Neural progenitor cell (in vitro differentiated cells): ENCODE results near the gene GNPAT. TPM values are rescaled to one million over a fixed set of nuclear protein-coding genes. Genes with fewer than 3 reads are reported as not detected.

Experiments used
- DNase-seq: peaks from one replicate; pipeline ENCODE4 v3.0.0-alpha.2; 2016; ENCODE audit warnings: low spot score
- H2AFZ ChIP-seq: fragments of 200-600 bp; sonication (generic); replicated peaks from 2 replicates; pipeline ENCODE4 v1.6.1; 2016; ENCODE audit warnings: antibody characterized with exemption
- H3F3A ChIP-seq: fragments of 200-600 bp; sonication (generic); 2 replicates; pipeline ENCODE4 v1.6.1; 2016; ENCODE audit warnings: antibody characterized with exemption, low read depth
- H3K27ac ChIP-seq: fragments of 200-600 bp; sonication (generic); 2 replicates; pipeline ENCODE4 v1.5.1; 2016; ENCODE audit warnings: mild to moderate bottlenecking
- H3K27me3 ChIP-seq: fragments of 200-600 bp; sonication (generic); 2 replicates; pipeline ENCODE4 v1.6.1; 2016; ENCODE audit warnings: mild to moderate bottlenecking, moderate library complexity
- H3K36me3 ChIP-seq: fragments of 200-600 bp; sonication (generic); 2 replicates; pipeline ENCODE4 v1.5.1; 2016
- H3K4me1 ChIP-seq: fragments of 200-600 bp; sonication (generic); 2 replicates; pipeline ENCODE4 v1.6.1; 2016; ENCODE audit warnings: mixed run types
- H3K4me2 ChIP-seq: fragments of 200-600 bp; sonication (generic); 2 replicates; pipeline ENCODE4 v1.6.1; 2016
- H3K4me3 ChIP-seq: fragments of 200-600 bp; sonication (generic); 2 replicates; pipeline ENCODE4 v1.5.1; 2016
- H3K79me2 ChIP-seq: fragments of 200-600 bp; sonication (generic); 2 replicates; pipeline ENCODE4 v1.6.1; 2016; ENCODE audit warnings: low read depth
- H3K9ac ChIP-seq: fragments of 200-600 bp; sonication (generic); 2 replicates; pipeline ENCODE4 v1.6.1; 2016
- H3K9me3 ChIP-seq: fragments of 200-600 bp; sonication (generic); 2 replicates; pipeline ENCODE4 v1.5.1; 2016; ENCODE audit warnings: low read depth
- H4K20me1 ChIP-seq: fragments of 200-600 bp; sonication (generic); 2 replicates; pipeline ENCODE4 v1.6.1; 2016; ENCODE audit warnings: low read depth
- H3K27ac Mint-ChIP-seq: 3 replicates; pipeline ENCODE4 v1.8.0; 2021; ENCODE audit warnings: mixed read lengths
- H3K27me3 Mint-ChIP-seq: 2 replicates; pipeline ENCODE4 v1.8.0; 2022; ENCODE audit warnings: low read depth, mild to moderate bottlenecking, inconsistent platforms, moderate library complexity, mixed read lengths; ENCODE audit not compliant: insufficient read depth
- H3K36me3 Mint-ChIP-seq: 3 replicates; pipeline ENCODE4 v1.8.0; 2021; ENCODE audit warnings: mixed read lengths
- H3K4me1 Mint-ChIP-seq: 3 replicates; pipeline ENCODE4 v1.8.0; 2021; ENCODE audit warnings: mixed read lengths
- H3K4me3 Mint-ChIP-seq: 3 replicates; pipeline ENCODE4 v1.8.0; 2021; ENCODE audit warnings: mild to moderate bottlenecking, moderate library complexity, mixed read lengths
- H3K9me3 Mint-ChIP-seq: 3 replicates; pipeline ENCODE4 v1.8.0; 2020; ENCODE audit warnings: mixed read lengths
- EZH2 ChIP-seq: fragments of 200-600 bp; sonication (generic); IDR thresholded peaks from 2 replicates; pipeline ENCODE4 v1.6.1; 2017; ENCODE audit warnings: antibody characterized with exemption, mild to moderate bottlenecking, moderate library complexity
- EZH2phosphoT487 ChIP-seq: fragments of 200-600 bp; sonication (generic); IDR thresholded peaks from 2 replicates; pipeline ENCODE4 v1.6.1; 2017; ENCODE audit warnings: antibody characterized with exemption
- total RNA-seq: library from RNA; depleted of rRNA; stranded (reverse); fragments of >200 nt; gene quantifications from 2 replicates; pipeline ENCODE4 v1.2.3, GENCODE V29; 2015; ENCODE audit warnings: low replicate concordance
- TF ChIP-seq, protein P1 (sequence below): fragments of 200-600 bp; sonication (generic); IDR thresholded peaks from 2 replicates; pipeline ENCODE4 v1.5.1; 2017; ENCODE audit warnings: antibody characterized with exemption, mild to moderate bottlenecking

GNPAT gene
- total RNA-seq, 1 donor from 2014 or later = 137 TPM

DNA sequence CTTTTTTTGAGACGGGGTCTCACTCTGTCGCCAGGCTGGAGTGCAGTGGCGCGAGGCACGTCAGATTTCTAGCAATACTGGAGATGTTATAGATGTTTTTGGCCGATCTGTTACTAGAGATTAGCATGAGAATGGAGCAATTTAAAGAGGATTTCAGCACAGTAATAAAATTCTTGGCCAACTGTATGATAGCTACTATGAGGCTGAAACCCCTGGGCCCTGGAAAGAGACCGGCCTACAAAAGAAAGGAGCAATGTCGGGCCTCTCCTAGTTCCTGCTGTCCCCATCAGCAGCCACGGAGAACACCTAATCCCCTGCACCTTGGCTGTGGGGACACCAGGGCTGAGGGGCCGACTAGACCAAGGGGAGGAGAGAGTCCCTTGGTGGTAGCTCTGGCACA lies 9.5 kb upstream of the GNPAT start:
- Histone ChIP-seq H3K27ac (no peak overlapping the region), H3K4me2 (no peak overlapping the region), H3F3A (no peaks in the 10 kb centered on the region), H3K36me3 (no peaks in the 10 kb centered on the region), H4K20me1 (no peaks in the 10 kb centered on the region), H3K9ac (no peak overlapping the region), H3K4me1 (no peaks in the 10 kb centered on the region), H3K27me3 (no peaks in the 10 kb centered on the region), H3K4me3 (no peak overlapping the region), H3K79me2 (no peaks in the 10 kb centered on the region), H2AFZ (no peak overlapping the region), H3K9me3 (no peaks in the 10 kb centered on the region)
- no peak for DNase-seq
- no peak overlapping the region for H3K4me3 Mint-ChIP-seq
- peaks cover 3% of the 10 kb centered on the region for H3K27me3 Mint-ChIP-seq
- no peak for TF ChIP-seq EZH2phosphoT487
- no peak overlapping the region for H3K27ac Mint-ChIP-seq
- no peaks in the 10 kb centered on the region for H3K9me3 Mint-ChIP-seq
- H3K36me3 Mint-ChIP-seq = peaks cover 13% of the 10 kb centered on the region
- no peaks in the 10 kb centered on the region for H3K4me1 Mint-ChIP-seq

DNA sequence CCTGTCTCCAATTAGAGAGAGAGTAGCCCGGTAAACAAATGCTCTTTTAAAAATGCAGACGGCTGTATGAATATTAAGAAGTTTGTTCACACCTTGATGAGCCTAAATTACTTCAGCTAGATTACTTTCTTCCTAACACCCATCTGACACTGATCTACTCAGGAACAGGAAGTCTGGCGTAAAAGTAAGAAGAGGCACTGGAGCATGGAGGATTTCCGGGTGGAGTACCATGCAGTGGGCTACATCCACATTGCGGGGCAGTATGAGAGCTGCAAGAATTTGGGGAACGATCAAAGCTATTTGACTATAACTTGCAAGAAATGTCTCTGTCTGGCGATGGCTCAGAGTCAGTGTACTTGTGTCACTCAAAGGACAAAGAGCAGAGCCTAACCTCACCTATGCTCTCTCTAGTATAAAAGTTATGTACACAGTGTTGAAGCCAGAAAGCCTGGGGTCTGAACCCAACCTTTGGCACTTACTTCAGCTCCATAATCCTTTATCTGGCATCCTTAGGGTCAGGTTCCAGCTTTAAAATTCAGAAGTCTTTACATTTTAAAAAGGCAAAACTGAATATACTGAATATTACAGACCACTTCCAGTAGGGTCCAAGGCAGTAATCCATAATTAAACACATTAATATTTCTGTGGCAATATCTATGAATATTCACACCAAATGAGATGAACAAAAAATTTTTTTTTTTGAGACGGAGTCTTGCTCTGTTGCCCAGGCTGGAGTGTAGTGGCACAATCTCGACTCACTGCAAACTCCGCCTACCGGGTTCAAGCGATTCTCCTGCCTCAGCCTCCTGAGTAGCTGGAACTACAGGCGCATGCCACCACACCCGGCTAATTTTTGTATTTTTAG lies 7.9 kb upstream of the GNPAT start:
- H3K36me3 ChIP-seq = no peaks in the 10 kb centered on the region
- H3K36me3 Mint-ChIP-seq = peaks cover 7% of the 10 kb centered on the region
- no peak for DNase-seq
- H3K27ac Mint-ChIP-seq = no peak overlapping the region
- no peaks in the 10 kb centered on the region for H3K4me1 Mint-ChIP-seq
- no peaks in the 10 kb centered on the region for H3K79me2 ChIP-seq
- H3K27ac ChIP-seq = no peak overlapping the region
- no peak overlapping the region for H3K4me2 ChIP-seq
- no peak overlapping the region for H3K4me3 ChIP-seq
- no peaks in the 10 kb centered on the region for H3K9me3 ChIP-seq
- no peaks in the 10 kb centered on the region for H4K20me1 ChIP-seq
- no peak overlapping the region for H2AFZ ChIP-seq
- H3K4me3 Mint-ChIP-seq = no peak overlapping the region
- H3K4me1 ChIP-seq = no peaks in the 10 kb centered on the region
- H3F3A ChIP-seq = no peaks in the 10 kb centered on the region
- no peak overlapping the region for H3K9ac ChIP-seq
- no peaks in the 10 kb centered on the region for H3K9me3 Mint-ChIP-seq
- TF ChIP-seq EZH2phosphoT487 (no peak), EZH2 (no peak)
- TF ChIP-seq, protein P1, sequence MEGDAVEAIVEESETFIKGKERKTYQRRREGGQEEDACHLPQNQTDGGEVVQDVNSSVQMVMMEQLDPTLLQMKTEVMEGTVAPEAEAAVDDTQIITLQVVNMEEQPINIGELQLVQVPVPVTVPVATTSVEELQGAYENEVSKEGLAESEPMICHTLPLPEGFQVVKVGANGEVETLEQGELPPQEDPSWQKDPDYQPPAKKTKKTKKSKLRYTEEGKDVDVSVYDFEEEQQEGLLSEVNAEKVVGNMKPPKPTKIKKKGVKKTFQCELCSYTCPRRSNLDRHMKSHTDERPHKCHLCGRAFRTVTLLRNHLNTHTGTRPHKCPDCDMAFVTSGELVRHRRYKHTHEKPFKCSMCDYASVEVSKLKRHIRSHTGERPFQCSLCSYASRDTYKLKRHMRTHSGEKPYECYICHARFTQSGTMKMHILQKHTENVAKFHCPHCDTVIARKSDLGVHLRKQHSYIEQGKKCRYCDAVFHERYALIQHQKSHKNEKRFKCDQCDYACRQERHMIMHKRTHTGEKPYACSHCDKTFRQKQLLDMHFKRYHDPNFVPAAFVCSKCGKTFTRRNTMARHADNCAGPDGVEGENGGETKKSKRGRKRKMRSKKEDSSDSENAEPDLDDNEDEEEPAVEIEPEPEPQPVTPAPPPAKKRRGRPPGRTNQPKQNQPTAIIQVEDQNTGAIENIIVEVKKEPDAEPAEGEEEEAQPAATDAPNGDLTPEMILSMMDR = no peak
- H3K27me3 ChIP-seq = no peaks in the 10 kb centered on the region
- peaks cover 2% of the 10 kb centered on the region for H3K27me3 Mint-ChIP-seq

DNA sequence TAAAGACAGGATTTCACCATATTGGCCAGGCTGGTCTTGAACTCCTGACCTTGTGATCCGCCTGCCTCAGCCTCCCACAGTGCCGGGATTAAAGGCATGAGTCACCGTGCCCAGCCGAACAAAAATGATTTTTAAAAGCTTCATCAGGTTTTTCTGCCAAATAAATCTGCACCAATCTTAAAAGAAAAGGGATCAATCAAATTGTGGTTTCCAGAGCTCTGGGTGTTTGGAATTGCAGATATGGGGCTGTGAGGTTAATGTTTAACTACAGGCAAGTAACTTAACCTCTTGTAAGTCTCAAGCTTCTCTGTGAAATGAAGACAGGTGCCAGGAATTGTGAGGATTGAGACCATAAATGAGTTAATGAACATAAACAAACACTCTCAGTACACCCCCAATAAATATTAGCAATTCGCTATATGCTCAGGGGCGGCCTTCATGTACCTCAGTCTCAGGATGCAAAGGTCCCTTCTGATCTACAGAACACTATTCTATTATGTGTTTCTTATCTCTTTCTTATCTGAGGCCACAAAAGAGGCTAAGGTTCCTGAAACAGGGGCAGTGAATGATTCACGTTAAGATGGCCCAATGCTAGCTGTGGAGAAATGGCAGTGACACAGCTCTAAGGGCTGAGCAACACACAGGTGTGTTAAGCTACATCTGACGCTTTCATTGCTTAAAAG lies 7.1 kb upstream of the GNPAT start:
- H3K4me3 ChIP-seq = no peak overlapping the region
- no peak overlapping the region for H3K27ac Mint-ChIP-seq
- no peak for TF ChIP-seq EZH2phosphoT487
- TF ChIP-seq EZH2 = no peak
- TF ChIP-seq, protein P1 = no peak

DNA sequence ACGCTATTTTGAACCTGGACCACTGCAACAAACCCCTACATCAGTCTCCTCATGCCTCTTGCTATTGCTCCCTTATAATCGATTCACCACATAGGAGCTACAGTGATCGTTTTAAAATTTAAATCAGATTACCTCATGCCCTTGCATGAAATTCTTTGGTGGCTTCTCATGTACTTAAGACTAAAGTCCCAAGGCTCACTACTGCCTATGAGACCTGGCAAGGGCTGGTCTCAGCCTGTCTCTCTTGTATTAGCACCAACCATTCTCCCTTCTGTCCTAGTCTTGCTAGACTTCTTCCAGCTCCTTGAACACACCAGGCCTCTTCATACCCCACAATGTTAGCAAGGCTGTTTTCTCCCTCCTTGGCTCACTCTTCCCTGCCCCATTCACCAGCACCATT lies 6.5 kb upstream of the GNPAT start:
- Mint-ChIP-seq H3K4me3 (no peak overlapping the region), H3K4me1 (no peaks in the 10 kb centered on the region), H3K36me3 (peaks cover 12% of the 10 kb centered on the region), H3K27ac (no peak overlapping the region), H3K9me3 (no peaks in the 10 kb centered on the region), H3K27me3 (peaks cover 2% of the 10 kb centered on the region)
- Histone ChIP-seq H4K20me1 (no peaks in the 10 kb centered on the region), H3K27ac (no peak overlapping the region), H3K4me2 (no peak overlapping the region), H3K9me3 (no peaks in the 10 kb centered on the region), H3F3A (no peaks in the 10 kb centered on the region), H3K9ac (no peak overlapping the region), H2AFZ (no peak overlapping the region), H3K79me2 (no peaks in the 10 kb centered on the region), H3K27me3 (no peaks in the 10 kb centered on the region), H3K36me3 (no peaks in the 10 kb centered on the region), H3K4me1 (no peaks in the 10 kb centered on the region), H3K4me3 (no peak overlapping the region)
- TF ChIP-seq EZH2 = no peak
- TF ChIP-seq EZH2phosphoT487 = no peak
- TF ChIP-seq, protein P1 = no peak
- no peak for DNase-seq

More for the DNA sequence above, 7.1 kb upstream of the GNPAT start:
- no peaks in the 10 kb centered on the region for H3K27me3 ChIP-seq
- no peaks in the 10 kb centered on the region for H3K4me1 Mint-ChIP-seq
- no peak overlapping the region for H3K4me2 ChIP-seq
- no peaks in the 10 kb centered on the region for H3K79me2 ChIP-seq
- no peaks in the 10 kb centered on the region for H3F3A ChIP-seq
- no peaks in the 10 kb centered on the region for H4K20me1 ChIP-seq
- H3K27ac ChIP-seq = no peak overlapping the region
- H3K4me1 ChIP-seq = no peaks in the 10 kb centered on the region
- no peaks in the 10 kb centered on the region for H3K36me3 ChIP-seq
- no peak for DNase-seq
- no peaks in the 10 kb centered on the region for H3K9me3 ChIP-seq
- H3K4me3 Mint-ChIP-seq = no peak overlapping the region
- no peak overlapping the region for H2AFZ ChIP-seq
- peaks cover 12% of the 10 kb centered on the region for H3K36me3 Mint-ChIP-seq
- H3K9ac ChIP-seq = no peak overlapping the region
- H3K9me3 Mint-ChIP-seq = no peaks in the 10 kb centered on the region
- H3K27me3 Mint-ChIP-seq = peaks cover 2% of the 10 kb centered on the region
